ENCODE results near the gene SERPINB3.

The SERPINB3 gene

GRCh38 chr18:63637703-63638102 is 24.0 kb downstream of the SERPINB3 start:
- POLR2A ChIA-PET: no interaction called here

GRCh38 chr18:63627819-63628218 is 33.9 kb downstream of the SERPINB3 start:
- ChIA-PET POLR2A (no interaction called here), CTCF (no interaction called here)
- DNase-seq (ENCODE audit: extremely low spot score): no peak
- TF ChIP-seq ELF4 (IDR thresholded peaks at IDR 0.05): no peak
- TF ChIP-seq SUZ12 (IDR thresholded peaks at IDR 0.05): no peak
- no peak for TF ChIP-seq LEF1 (IDR thresholded peaks at IDR 0.05; ENCODE audit: borderline replicate concordance)
- no peak for TF ChIP-seq SP1 (IDR thresholded peaks at IDR 0.05)
- TF ChIP-seq TARDBP (IDR thresholded peaks at IDR 0.05): no peak
- TF ChIP-seq CTBP1 (IDR thresholded peaks at IDR 0.05; ENCODE audit: borderline replicate concordance): no peak
- TF ChIP-seq FOXM1 (IDR thresholded peaks at IDR 0.05; ENCODE audit: borderline replicate concordance): no peak
- no peak for TF ChIP-seq HDGF (IDR thresholded peaks at IDR 0.05; ENCODE audit: borderline replicate concordance)
- no peak for TF ChIP-seq BHLHE40 (IDR thresholded peaks at IDR 0.05; ENCODE audit: borderline replicate concordance)
- TF ChIP-seq ZNF384 (IDR thresholded peaks at IDR 0.05): no peak
- no peak for TF ChIP-seq PKNOX1 (IDR thresholded peaks at IDR 0.05)

More at GRCh38 chr18:63637703-63638102, 24.0 kb downstream of the SERPINB3 start:
- DNase-seq (ENCODE audit: extremely low spot score): no peak
- CTCF ChIA-PET: no interaction called here
- TF ChIP-seq ELF4 (IDR thresholded peaks at IDR 0.05): no peak
- no peak for TF ChIP-seq FOXA1 (IDR thresholded peaks at IDR 0.05)
- no peak for TF ChIP-seq HDGF (IDR thresholded peaks at IDR 0.05; ENCODE audit: borderline replicate concordance)
- no peak for TF ChIP-seq NFRKB (IDR thresholded peaks at IDR 0.05)
- TF ChIP-seq ARNT (IDR thresholded peaks at IDR 0.05): no peak
- no peak for TF ChIP-seq ZNF384 (IDR thresholded peaks at IDR 0.05)
- TF ChIP-seq BHLHE40 (IDR thresholded peaks at IDR 0.05; ENCODE audit: borderline replicate concordance): no peak
- no peak for TF ChIP-seq TARDBP (IDR thresholded peaks at IDR 0.05)
- TF ChIP-seq CTBP1 (IDR thresholded peaks at IDR 0.05; ENCODE audit: borderline replicate concordance): no peak
- TF ChIP-seq LEF1 (IDR thresholded peaks at IDR 0.05; ENCODE audit: borderline replicate concordance): no peak
- no peak for TF ChIP-seq FOXM1 (IDR thresholded peaks at IDR 0.05; ENCODE audit: borderline replicate concordance)
- TF ChIP-seq L3MBTL2 (conservative IDR thresholded peaks at IDR 0.05): no peak
- TF ChIP-seq FOXK2 (IDR thresholded peaks at IDR 0.05): no peak
- TF ChIP-seq PKNOX1 (IDR thresholded peaks at IDR 0.05): no peak
- no peak for TF ChIP-seq SP1 (IDR thresholded peaks at IDR 0.05)
- no peak for TF ChIP-seq SUZ12 (IDR thresholded peaks at IDR 0.05)

- ChIA-PET POLR2A (no interaction called here), CTCF (no interaction called here)
- DNase-seq (ENCODE audit: extremely low spot score): no peak
- TF ChIP-seq FOXK2 (IDR thresholded peaks at IDR 0.05) (no peak), ZNF384 (IDR thresholded peaks at IDR 0.05) (no peak), L3MBTL2 (conservative IDR thresholded peaks at IDR 0.05) (no peak), TARDBP (IDR thresholded peaks at IDR 0.05) (no peak)
Measured at GRCh38 chr18:63626431-63626830, 35.3 kb downstream of the SERPINB3 start.

GRCh38 chr18:63624863-63625262 is 36.8 kb downstream of the SERPINB3 start:
- ChIA-PET POLR2A (no interaction called here), CTCF (no interaction called here)
- no peak for DNase-seq (ENCODE audit: extremely low spot score)
- TF ChIP-seq TARDBP (IDR thresholded peaks at IDR 0.05): no peak
- no peak for TF ChIP-seq LEF1 (IDR thresholded peaks at IDR 0.05; ENCODE audit: borderline replicate concordance)
- TF ChIP-seq SUZ12 (IDR thresholded peaks at IDR 0.05): no peak
- TF ChIP-seq CTBP1 (IDR thresholded peaks at IDR 0.05; ENCODE audit: borderline replicate concordance): no peak
- no peak for TF ChIP-seq ARNT (IDR thresholded peaks at IDR 0.05)
- TF ChIP-seq ZNF384 (IDR thresholded peaks at IDR 0.05): no peak
- no peak for TF ChIP-seq ELF4 (IDR thresholded peaks at IDR 0.05)
- no peak for TF ChIP-seq BHLHE40 (IDR thresholded peaks at IDR 0.05; ENCODE audit: borderline replicate concordance)
- no peak for TF ChIP-seq L3MBTL2 (conservative IDR thresholded peaks at IDR 0.05)
- no peak for TF ChIP-seq NFRKB (IDR thresholded peaks at IDR 0.05)

- TF ChIP-seq CTBP1 (IDR thresholded peaks at IDR 0.05; ENCODE audit: borderline replicate concordance) (no peak), SP1 (IDR thresholded peaks at IDR 0.05) (no peak)
- CTCF ChIA-PET: no interaction called here
- POLR2A ChIA-PET: no interaction called here
- no peak for DNase-seq (ENCODE audit: extremely low spot score)
Measured at GRCh38 chr18:63619661-63620060, 42.0 kb downstream of the SERPINB3 start.

- DNase-seq (ENCODE audit: extremely low spot score): no peak
- TF ChIP-seq SP1 (IDR thresholded peaks at IDR 0.05): no peak
- TF ChIP-seq ZNF384 (IDR thresholded peaks at IDR 0.05): no peak
- no peak for TF ChIP-seq TARDBP (IDR thresholded peaks at IDR 0.05)
- no peak for TF ChIP-seq ARNT (IDR thresholded peaks at IDR 0.05)
- TF ChIP-seq LEF1 (IDR thresholded peaks at IDR 0.05; ENCODE audit: borderline replicate concordance): no peak
- TF ChIP-seq FOXK2 (IDR thresholded peaks at IDR 0.05): no peak
- TF ChIP-seq HDGF (IDR thresholded peaks at IDR 0.05; ENCODE audit: borderline replicate concordance): no peak
- no peak for TF ChIP-seq NFRKB (IDR thresholded peaks at IDR 0.05)
- TF ChIP-seq FOXA1 (IDR thresholded peaks at IDR 0.05): no peak
- TF ChIP-seq PKNOX1 (IDR thresholded peaks at IDR 0.05): no peak
- no peak for TF ChIP-seq BHLHE40 (IDR thresholded peaks at IDR 0.05; ENCODE audit: borderline replicate concordance)
- no peak for TF ChIP-seq SUZ12 (IDR thresholded peaks at IDR 0.05)
- TF ChIP-seq CTBP1 (IDR thresholded peaks at IDR 0.05; ENCODE audit: borderline replicate concordance): no peak
- no peak for TF ChIP-seq L3MBTL2 (conservative IDR thresholded peaks at IDR 0.05)
- CTCF ChIA-PET: no interaction called here
- POLR2A ChIA-PET: no interaction called here
Measured at GRCh38 chr18:63617915-63618234, 43.8 kb downstream of the SERPINB3 start.

Data from HEK293T (cell line).